ENCODE data around the gene C2orf81.

DNA sequence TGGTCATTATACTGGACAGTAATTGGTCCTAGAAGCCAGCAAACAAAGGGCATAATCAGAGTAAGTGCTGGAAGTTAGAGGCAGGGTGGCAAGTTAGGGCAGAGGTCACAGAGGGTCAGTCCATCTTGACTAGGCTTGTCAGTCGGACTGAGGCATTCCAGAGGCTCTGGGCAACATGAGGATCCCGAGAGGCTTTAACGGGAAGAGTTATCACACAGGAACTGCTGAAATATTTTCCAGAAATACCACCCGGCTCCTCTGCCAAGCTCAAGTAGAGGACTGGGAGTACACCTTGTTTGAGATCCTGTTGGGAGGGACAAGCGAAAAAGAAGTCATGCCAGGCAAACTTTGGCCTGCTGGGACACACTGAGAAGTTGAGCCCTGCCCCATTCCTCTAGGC lies 13.7 kb downstream of the C2orf81 start:
- TF ChIP-seq, protein P1, sequence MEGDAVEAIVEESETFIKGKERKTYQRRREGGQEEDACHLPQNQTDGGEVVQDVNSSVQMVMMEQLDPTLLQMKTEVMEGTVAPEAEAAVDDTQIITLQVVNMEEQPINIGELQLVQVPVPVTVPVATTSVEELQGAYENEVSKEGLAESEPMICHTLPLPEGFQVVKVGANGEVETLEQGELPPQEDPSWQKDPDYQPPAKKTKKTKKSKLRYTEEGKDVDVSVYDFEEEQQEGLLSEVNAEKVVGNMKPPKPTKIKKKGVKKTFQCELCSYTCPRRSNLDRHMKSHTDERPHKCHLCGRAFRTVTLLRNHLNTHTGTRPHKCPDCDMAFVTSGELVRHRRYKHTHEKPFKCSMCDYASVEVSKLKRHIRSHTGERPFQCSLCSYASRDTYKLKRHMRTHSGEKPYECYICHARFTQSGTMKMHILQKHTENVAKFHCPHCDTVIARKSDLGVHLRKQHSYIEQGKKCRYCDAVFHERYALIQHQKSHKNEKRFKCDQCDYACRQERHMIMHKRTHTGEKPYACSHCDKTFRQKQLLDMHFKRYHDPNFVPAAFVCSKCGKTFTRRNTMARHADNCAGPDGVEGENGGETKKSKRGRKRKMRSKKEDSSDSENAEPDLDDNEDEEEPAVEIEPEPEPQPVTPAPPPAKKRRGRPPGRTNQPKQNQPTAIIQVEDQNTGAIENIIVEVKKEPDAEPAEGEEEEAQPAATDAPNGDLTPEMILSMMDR (IDR thresholded peaks at IDR 0.05; ENCODE audit: low read depth, low read length): no peak
- no peak for TF ChIP-seq EZH2phosphoT487 (IDR thresholded peaks at IDR 0.05; ENCODE audit: low read depth)

Data from OCI-LY3 (cell line).